ENCODE measurements around the gene SEC31A.

The SEC31A gene

GRCh38 chr4:82770607-82771006, 120.3 kb downstream of the SEC31A start:
- Mint-ChIP-seq H3K9me3 (peaks cover 17% of the 10 kb centered on the region), H3K27me3 (ENCODE audit: low read depth) (peaks cover 5% of the 10 kb centered on the region), H3K27ac (no peak overlapping the region), H3K36me3 (ENCODE audit: low read depth) (peaks cover 13% of the 10 kb centered on the region), H3K4me3 (no peak overlapping the region), H3K4me1 (peaks cover 13% of the 10 kb centered on the region)
- TF ChIP-seq CTCF (IDR thresholded peaks at IDR 0.05; ENCODE audit: unreplicated experiment in 3 of 3): no peak
